Mesendoderm (in vitro differentiated cells): ENCODE measurements around the gene ZDHHC1.

Experiments
- DNase-seq: peaks from one replicate; pipeline ENCODE4 v3.0.0; 2013
- H2AK5ac ChIP-seq: 2 replicates; pipeline ENCODE4 v1.6.1; 2013; ENCODE audit warnings: low read length, inconsistent platforms
- H2BK120ac ChIP-seq: 2 replicates; pipeline ENCODE4 v1.6.1; 2013; ENCODE audit warnings: low read depth, mild to moderate bottlenecking, low read length, moderate library complexity, mixed read lengths
- H2BK15ac ChIP-seq: replicated peaks from 2 replicates; pipeline ENCODE4 v1.6.1; 2013; ENCODE audit warnings: low read depth, mild to moderate bottlenecking, moderate library complexity
- H2BK5ac ChIP-seq: 2 replicates; pipeline ENCODE4 v1.6.1; 2013; ENCODE audit warnings: low read length, inconsistent platforms
- H3K18ac ChIP-seq: 2 replicates; pipeline ENCODE4 v1.6.1; 2013; ENCODE audit warnings: mild to moderate bottlenecking, low read length, mixed read lengths
- H3K23ac ChIP-seq: one replicate; pipeline ENCODE4 v1.6.1; 2013; ENCODE audit warnings: low read length
- H3K27ac ChIP-seq: 2 replicates; pipeline ENCODE4 v1.5.1; 2013; ENCODE audit warnings: low read depth, mild to moderate bottlenecking, inconsistent platforms, low read length, moderate library complexity
- H3K27me3 ChIP-seq: 2 replicates; pipeline ENCODE4 v1.6.1; 2013; ENCODE audit warnings: low read length, control low read depth, mild to moderate bottlenecking, inconsistent platforms; ENCODE audit not compliant: insufficient read depth, poor library complexity
- H3K36me3 ChIP-seq: 2 replicates; pipeline ENCODE4 v1.6.1; 2013; ENCODE audit warnings: low read length, inconsistent platforms; ENCODE audit not compliant: control insufficient read depth, insufficient read depth
- H3K4ac ChIP-seq: one replicate; pipeline ENCODE4 v1.6.1; 2013; ENCODE audit warnings: low read depth, mild to moderate bottlenecking, low read length, moderate library complexity
- H3K4me1 ChIP-seq: 2 replicates; pipeline ENCODE4 v1.6.1; 2013; ENCODE audit warnings: low read depth, low read length, inconsistent platforms; ENCODE audit not compliant: control insufficient read depth
- H3K4me2 ChIP-seq: 2 replicates; pipeline ENCODE4 v1.6.1; 2013; ENCODE audit warnings: low read length
- H3K4me3 ChIP-seq: 2 replicates; pipeline ENCODE4 v1.5.1; 2013; ENCODE audit warnings: mild to moderate bottlenecking, low read length
- H3K56ac ChIP-seq: one replicate; pipeline ENCODE4 v1.6.1; 2013; ENCODE audit warnings: low read length
- H3K79me1 ChIP-seq: 2 replicates; pipeline ENCODE4 v1.6.1; 2013; ENCODE audit warnings: low read length, inconsistent platforms
- H3K79me2 ChIP-seq: 2 replicates; pipeline ENCODE4 v1.6.1; 2013; ENCODE audit warnings: mild to moderate bottlenecking, low read length; ENCODE audit not compliant: control insufficient read depth, insufficient read depth
- H3K9ac ChIP-seq: 2 replicates; pipeline ENCODE4 v1.6.1; 2013; ENCODE audit warnings: low read length, inconsistent platforms
- H4K5ac ChIP-seq: one replicate; pipeline ENCODE4 v1.6.1; 2013; ENCODE audit warnings: low read length
- H4K8ac ChIP-seq: one replicate; pipeline ENCODE4 v1.6.1; 2013; ENCODE audit warnings: low read depth, mild to moderate bottlenecking, control low read depth, low read length, moderate library complexity
- WGBS: extraction: QIAGEN DNeasy Blood & Tissue Kit; methylation state at CpG from one replicate; pipeline ENCODE4 v1.1.7; 2013; ENCODE audit warnings: low lambda C conversion rate, missing lambda C conversion rate; ENCODE audit not compliant: insufficient coverage; ENCODE audit errors: extremely low coverage; 5-methylcytosine and 5-hydroxymethylcytosine counted together

The ZDHHC1 gene

DNA sequence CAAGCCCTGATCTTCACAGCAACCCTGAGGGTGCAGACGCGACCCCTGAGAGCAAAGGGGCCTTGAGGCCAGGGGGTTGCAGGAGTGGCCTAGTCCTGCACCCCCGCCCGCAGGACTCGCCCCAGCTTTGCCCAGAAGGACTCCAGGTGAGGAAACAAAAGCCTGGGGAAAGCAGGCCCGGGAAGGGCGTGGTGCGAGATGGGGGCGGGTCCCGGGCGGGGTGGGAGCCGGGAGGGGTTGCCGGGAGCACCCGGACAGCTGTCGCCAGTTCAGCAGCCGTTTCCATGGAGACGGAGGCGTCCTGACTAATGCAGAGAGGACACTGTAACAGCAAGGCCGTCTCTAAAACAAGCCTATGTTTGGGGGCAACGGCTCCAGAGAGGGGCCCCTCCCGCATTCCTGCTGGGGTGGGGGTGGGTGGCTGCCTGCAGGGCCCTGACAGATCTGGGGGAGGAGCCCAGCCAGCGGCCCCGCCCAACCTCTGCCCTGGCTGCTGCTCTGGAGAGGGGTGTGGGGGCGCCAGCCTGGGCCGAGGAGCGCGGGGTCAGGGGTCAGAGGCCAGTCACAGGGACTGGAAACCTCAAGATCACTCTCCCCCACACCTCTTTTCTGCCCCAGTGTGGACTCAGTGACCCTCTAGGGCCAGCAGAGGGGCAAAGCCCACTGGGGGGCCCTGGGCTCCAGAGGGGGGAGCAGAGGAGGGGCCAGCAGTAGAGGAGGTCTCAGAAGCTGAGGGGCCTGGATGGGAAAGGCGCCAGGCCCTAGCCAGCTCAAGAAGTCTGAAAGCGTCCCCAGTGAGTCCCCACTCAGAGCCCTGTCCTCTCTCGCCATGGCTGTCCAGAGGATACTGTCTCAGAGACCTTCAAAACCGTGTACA is 19.9 kb downstream of the ZDHHC1 start:
- H2AK5ac ChIP-seq = no peak overlapping the region
- H3K79me2 ChIP-seq = no peaks in the 10 kb centered on the region
- H4K5ac ChIP-seq = no peak overlapping the region
- H2BK15ac ChIP-seq = no peak overlapping the region
- no peak overlapping the region for H3K4me3 ChIP-seq
- H3K27ac ChIP-seq = no peak overlapping the region
- H3K4me2 ChIP-seq = no peak overlapping the region
- no peak overlapping the region for H2BK5ac ChIP-seq
- H2BK120ac ChIP-seq = no peak overlapping the region
- H3K9ac ChIP-seq = no peak overlapping the region
- no peak overlapping the region for H3K23ac ChIP-seq
- no peak overlapping the region for H3K56ac ChIP-seq
- H3K4me1 ChIP-seq = peaks cover 1% of the 10 kb centered on the region
- DNase-seq = peak; percentile 96
- no CpG with 5 or more reads among the region's 31 CpGs for WGBS
- H4K8ac ChIP-seq = no peak overlapping the region
- H3K18ac ChIP-seq = no peak overlapping the region
- H3K79me1 ChIP-seq = no peaks in the 10 kb centered on the region
- H3K36me3 ChIP-seq = no peaks in the 10 kb centered on the region
- H3K27me3 ChIP-seq = peaks cover 20% of the 10 kb centered on the region
- no peak overlapping the region for H3K4ac ChIP-seq

DNA sequence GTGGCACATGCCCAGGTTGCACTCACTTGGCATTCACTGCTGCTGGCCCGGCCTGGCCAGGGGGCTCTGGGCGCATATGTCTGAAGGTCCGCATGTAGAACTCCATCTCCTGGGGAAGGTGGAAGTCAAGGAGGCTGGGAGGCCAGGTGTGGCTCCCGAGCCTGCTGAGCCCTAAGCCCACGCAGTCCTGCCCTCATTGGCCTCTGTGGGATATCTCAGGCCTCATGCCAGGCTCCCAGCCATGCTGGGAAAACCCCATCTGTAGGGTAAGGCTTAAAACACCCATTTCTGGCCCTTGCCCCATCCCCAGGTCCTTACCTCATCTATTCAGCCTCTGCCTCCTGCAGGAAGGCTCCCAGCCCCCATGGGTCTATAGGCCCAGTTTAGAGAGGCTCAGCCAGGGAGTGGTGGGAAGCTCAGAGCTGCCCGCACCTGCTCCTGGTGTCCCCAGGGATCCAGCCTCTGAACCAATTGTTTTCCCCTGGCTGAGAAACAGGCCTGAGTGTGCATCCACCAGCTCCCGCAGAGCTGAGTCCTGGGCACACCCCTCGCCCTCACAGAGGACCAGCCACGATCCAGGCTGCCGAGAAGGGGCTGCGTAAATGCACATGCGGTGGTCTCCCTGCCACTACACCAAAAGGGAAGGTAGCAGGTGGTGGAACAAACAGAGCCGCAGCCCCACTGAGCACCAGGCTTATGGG is 20.7 kb downstream of the ZDHHC1 start:
- Histone ChIP-seq H2BK5ac (no peak overlapping the region), H3K9ac (no peak overlapping the region), H3K23ac (no peak overlapping the region), H3K4me1 (peaks cover 1% of the 10 kb centered on the region), H3K4me2 (no peak overlapping the region), H4K8ac (no peak overlapping the region), H2BK15ac (no peak overlapping the region), H4K5ac (no peak overlapping the region), H3K36me3 (no peaks in the 10 kb centered on the region), H3K56ac (no peak overlapping the region), H3K27ac (no peak overlapping the region), H3K79me2 (no peaks in the 10 kb centered on the region), H3K4me3 (no peak overlapping the region), H3K18ac (no peak overlapping the region), H3K79me1 (no peaks in the 10 kb centered on the region), H3K27me3 (peaks cover 20% of the 10 kb centered on the region), H2BK120ac (no peak overlapping the region), H3K4ac (no peak overlapping the region), H2AK5ac (peak overlapping the region; percentile 94)
- no CpG with 5 or more reads among the region's 13 CpGs for WGBS
- no peak for DNase-seq

- Histone ChIP-seq H2BK5ac (no peak overlapping the region), H3K9ac (peak overlapping the region; percentile 26), H4K8ac (no peak overlapping the region), H2BK15ac (no peak overlapping the region), H3K27ac (no peak overlapping the region), H3K79me2 (no peaks in the 10 kb centered on the region), H3K18ac (no peak overlapping the region), H3K4me3 (no peak overlapping the region), H2AK5ac (peak overlapping the region; percentile 94), H2BK120ac (no peak overlapping the region), H3K4me1 (peaks cover 1% of the 10 kb centered on the region), H3K4me2 (no peak overlapping the region), H3K56ac (peak overlapping the region; percentile 15), H3K79me1 (no peaks in the 10 kb centered on the region), H3K23ac (no peak overlapping the region), H4K5ac (no peak overlapping the region), H3K4ac (no peak overlapping the region), H3K36me3 (no peaks in the 10 kb centered on the region), H3K27me3 (peaks cover 20% of the 10 kb centered on the region)
- no CpG with 5 or more reads among the region's 10 CpGs for WGBS
- no peak for DNase-seq
Measured at GRCh38 chr16:67395105-67395457, 21.2 kb downstream of the ZDHHC1 start.

DNA sequence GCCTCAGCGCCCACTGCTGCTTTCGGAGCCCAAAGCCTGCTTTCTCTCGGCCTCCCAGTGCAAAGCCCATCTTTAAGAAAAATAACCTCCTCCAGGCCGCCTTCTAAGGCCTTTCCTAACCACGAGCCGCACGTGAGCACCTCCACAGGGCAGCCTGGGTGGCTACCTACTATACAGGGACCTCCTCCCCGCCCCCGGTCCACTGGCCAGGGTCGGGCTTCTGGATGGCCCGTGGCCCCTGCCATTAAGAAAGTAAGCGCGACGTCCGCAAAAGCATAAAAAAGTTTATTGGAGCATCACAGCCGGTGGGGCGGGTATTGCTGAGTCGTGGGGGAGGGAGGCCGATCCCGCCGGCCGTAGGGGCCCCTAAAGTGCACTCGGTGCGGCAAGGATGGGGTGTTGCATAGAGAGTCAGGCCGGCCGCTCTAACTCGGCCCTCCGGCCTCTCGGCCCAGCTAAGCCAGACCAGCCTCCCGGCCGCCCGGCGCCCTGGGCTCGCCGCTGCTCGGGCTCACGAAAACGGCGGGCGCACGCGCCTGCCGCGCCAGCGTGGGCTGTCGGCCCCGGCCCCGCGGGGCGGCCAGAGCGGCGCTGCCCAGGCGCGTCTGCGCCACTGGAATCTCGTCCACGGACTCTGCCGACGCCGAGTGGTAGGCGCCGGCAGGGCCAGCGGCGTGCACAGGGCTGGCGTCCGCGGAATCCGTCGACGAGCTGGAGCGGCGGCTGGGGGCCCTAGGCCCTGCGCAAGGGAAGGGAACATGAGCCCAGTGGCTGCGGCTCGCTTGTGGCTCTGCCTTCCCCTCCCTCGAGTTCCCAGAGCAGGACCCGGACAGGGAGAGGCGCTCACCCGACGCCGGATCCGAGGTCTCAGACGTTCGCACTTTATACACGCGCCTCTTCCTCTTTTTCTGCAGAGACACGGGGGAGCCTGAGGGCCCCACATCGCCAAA is 21.8 kb downstream of the ZDHHC1 start:
- peak; percentile 51 for DNase-seq
- Histone ChIP-seq H3K23ac (no peak overlapping the region), H2BK120ac (no peak overlapping the region), H3K4ac (no peak overlapping the region), H3K4me3 (no peak overlapping the region), H4K5ac (no peak overlapping the region), H3K56ac (peak overlapping the region; percentile 64), H3K4me2 (no peak overlapping the region), H3K4me1 (peaks cover 1% of the 10 kb centered on the region), H3K36me3 (no peaks in the 10 kb centered on the region), H3K18ac (no peak overlapping the region), H3K27ac (no peak overlapping the region), H3K79me1 (no peaks in the 10 kb centered on the region), H2AK5ac (no peak overlapping the region), H3K27me3 (peaks cover 20% of the 10 kb centered on the region), H2BK5ac (no peak overlapping the region), H4K8ac (no peak overlapping the region), H3K9ac (peak overlapping the region; percentile 26), H3K79me2 (no peaks in the 10 kb centered on the region), H2BK15ac (no peak overlapping the region)
- no CpG with 5 or more reads among the region's 88 CpGs for WGBS

GRCh38 chr16:67393788-67394154 is 22.5 kb downstream of the ZDHHC1 start:
- H3K18ac ChIP-seq = no peak overlapping the region
- H2AK5ac ChIP-seq = no peak overlapping the region
- peak overlapping the region; percentile 46 for H3K4me2 ChIP-seq
- H2BK15ac ChIP-seq = no peak overlapping the region
- peaks cover 1% of the 10 kb centered on the region for H3K4me1 ChIP-seq
- no peak overlapping the region for H2BK5ac ChIP-seq
- H2BK120ac ChIP-seq = no peak overlapping the region
- peak overlapping the region; percentile 21 for H3K9ac ChIP-seq
- no peaks in the 10 kb centered on the region for H3K36me3 ChIP-seq
- H3K27me3 ChIP-seq = peaks cover 20% of the 10 kb centered on the region
- no CpG with 5 or more reads among the region's 20 CpGs for WGBS
- no peak overlapping the region for H3K4me3 ChIP-seq
- H3K79me1 ChIP-seq = no peaks in the 10 kb centered on the region
- no peak overlapping the region for H3K27ac ChIP-seq
- no peak overlapping the region for H3K4ac ChIP-seq
- peak; percentile 60 for DNase-seq
- H3K23ac ChIP-seq = no peak overlapping the region
- peak overlapping the region; percentile 64 for H3K56ac ChIP-seq
- H4K8ac ChIP-seq = no peak overlapping the region
- no peak overlapping the region for H4K5ac ChIP-seq
- no peaks in the 10 kb centered on the region for H3K79me2 ChIP-seq
